M059J (cell line): ENCODE data around the gene MED13L. TPM values are rescaled to one million over a fixed set of nuclear protein-coding genes. Genes with fewer than 3 reads are reported as not detected.
"Not testable (repeated sequence)": the region's sequence is repeated elsewhere in the genome, so short reads cannot be mapped to it uniquely, and the experiment has no call there.

Experiments used
- DNase-seq: peaks from one replicate; pipeline ENCODE4 v3.0.0-alpha.2; 2012; ENCODE audit warnings: low read depth
- total RNA-seq: library from RNA; depleted of rRNA; stranded (reverse); fragments of >200 nt; shearing (Covaris generic); gene quantifications from 2 replicates; pipeline ENCODE4 v1.2.3, GENCODE V29; 2014

MED13L gene
- total RNA-seq, 1 experiment from 2014 or later, result 53.0 TPM

DNA sequence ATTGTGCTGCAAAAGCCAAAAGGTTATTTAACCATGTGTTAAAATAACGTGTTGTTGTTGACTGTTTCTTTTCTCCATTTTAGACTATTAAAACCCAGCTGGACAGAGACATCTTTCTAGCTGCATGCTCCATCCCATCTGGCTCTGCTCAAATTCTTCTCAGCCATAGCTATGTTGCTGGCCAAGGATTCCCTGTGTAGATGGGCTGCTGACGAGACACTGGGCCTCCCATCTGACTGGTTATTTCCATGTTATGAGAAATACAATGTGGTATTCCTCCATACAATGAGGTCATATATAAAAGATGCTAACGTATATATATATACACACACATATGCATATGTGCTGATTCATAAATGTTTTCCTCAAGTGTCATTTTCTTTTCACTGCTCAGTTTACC is 30.1 kb downstream of the MED13L start:
- no peak for DNase-seq

DNA sequence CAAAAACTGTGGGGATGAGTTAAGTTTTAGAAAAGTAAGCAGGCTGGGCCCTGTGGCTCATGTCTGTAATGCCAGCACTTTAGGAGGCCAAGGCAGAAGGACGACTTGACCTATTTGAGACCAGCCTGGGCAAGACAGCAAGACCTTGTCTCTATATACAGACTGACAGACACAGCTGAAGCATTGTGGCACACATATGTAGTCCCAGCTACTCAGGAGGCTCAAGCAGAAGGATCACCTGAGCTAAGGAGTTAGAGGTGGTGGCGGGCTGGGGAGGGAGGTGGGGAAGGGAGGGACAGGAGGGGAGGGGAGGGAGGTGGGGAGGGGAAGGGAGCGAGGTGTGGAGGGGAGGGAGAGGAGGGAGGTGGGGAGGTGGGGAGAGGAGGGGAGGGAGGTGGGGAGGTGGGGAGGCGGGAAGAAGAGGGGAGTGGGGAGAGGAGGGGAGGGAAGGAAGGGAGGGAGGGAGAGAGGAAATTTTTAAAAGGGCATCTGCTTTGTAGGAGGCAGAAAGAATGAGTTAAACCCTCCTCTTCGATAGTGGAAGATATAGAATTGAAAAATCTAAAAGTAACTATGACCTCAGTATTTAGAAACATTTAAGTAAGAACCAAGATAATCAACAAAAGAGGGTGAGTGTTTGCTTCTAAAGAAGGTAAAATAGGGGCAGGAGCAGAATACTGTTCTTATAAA is 30.9 kb downstream of the MED13L start:
- DNase-seq, result no peak

DNA sequence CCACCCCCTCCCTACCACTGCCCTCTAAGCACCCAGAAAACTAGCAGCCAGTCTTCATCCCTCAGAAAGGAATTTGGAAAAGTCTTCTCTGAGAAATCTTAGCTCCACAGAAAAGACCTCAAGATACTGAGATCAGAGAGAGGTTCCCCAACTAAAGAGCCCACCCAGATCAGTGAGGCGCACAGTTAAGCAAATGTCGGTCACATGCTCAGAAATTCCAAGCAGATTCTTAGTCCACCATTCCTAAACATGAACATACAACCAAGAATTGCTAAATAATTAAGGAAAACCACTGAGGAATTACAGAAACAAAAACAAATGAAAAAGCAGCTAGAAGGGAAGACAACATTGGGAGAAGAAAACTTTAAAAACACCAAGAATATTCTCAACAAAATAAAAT is 32.3 kb downstream of the MED13L start:
- no peak for DNase-seq

DNA sequence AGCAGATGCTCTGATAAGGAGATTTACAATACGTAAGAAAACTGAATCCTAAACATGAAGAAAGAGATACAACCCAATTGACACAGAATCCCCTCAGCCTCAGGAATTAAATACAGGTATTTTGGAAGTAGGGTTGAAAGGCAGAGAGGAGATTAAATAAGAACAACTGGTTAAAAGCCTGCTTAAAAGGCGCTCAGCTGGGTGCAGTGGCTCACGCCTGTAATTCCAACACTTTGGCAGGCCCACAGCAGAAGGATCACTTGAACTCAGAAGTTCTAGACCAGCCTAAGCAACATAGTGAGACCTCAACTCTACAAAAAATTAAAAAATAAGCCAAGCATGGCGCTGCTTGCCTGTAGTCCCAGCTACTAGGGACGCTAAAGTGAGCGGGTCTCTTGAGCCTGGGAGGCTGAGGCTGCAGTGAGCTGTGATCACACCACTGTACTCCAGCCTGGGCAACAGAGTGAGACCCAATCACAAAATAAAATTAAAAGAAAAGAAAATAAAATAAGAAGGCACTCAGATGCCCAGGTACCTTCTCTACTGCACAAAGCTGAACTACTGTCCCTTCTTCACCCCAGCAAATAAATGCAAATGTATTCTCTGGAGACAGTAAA is 32.9 kb downstream of the MED13L start:
- DNase-seq, result no peak

DNA sequence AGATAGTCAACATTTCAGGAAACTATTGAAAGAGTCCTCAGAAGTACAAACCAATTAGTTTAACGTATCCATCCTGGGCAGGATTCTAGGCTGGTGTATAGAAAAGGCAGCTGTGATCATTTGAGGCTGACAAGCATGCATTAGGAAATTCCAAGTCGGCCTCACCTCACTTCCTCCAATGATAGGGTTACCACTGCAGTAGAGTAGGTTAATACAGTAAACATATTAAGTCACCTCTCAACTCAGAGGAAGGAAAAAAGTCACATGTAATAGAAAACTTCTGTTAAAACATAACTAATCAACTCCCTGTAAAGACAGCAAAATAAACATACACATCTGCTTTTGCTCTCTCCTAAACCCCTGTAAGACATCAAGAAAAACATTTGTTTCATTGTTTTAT is 33.5 kb downstream of the MED13L start:
- DNase-seq, result peak; percentile 15

DNA sequence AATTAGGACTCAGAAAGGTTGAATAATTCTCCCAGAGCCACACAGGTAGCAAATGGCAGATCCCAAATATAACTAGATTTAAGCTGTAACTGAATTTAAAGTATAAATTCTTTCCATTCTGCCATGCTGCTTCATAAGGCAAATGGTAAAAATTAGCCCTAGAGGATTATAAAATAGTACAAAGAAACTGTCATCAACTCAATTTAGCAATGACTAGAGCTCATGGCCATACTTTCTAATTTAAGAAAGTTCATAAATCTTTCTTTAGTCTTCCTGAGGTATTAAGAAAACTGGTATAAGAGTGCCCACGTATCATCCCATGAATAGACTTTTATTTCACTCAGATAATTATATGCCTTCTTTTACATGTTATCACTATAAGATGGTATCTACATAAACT is 34.8 kb downstream of the MED13L start:
- no peak for DNase-seq

DNA sequence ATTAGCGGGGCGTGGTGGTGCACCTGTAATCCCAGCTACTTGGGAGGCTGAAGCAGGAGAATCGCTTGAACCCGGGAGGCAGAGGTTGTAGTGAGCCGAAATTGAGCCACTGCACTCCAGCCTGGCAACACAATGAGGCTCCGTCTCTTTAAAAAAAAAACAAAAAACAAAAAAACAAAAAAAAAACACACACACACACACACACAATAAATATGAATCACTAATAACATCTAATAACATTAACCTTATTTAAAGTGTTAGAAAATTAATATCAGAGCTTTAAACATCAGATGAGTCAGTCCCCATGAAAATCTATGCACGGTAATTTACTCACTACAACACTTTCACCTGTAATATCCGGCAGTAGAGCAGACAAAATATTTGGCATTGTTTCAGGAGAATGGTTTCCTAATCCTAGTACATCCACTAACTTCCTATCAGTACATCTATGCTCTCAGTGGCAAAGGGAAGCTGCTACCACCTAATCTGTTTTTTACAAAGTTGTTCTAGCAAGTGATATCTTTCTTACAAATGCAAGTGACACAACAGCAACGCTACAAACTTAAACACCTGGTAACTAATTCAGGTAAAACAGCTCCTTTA is 36.2 kb downstream of the MED13L start:
- DNase-seq, result peak; percentile 21

DNA sequence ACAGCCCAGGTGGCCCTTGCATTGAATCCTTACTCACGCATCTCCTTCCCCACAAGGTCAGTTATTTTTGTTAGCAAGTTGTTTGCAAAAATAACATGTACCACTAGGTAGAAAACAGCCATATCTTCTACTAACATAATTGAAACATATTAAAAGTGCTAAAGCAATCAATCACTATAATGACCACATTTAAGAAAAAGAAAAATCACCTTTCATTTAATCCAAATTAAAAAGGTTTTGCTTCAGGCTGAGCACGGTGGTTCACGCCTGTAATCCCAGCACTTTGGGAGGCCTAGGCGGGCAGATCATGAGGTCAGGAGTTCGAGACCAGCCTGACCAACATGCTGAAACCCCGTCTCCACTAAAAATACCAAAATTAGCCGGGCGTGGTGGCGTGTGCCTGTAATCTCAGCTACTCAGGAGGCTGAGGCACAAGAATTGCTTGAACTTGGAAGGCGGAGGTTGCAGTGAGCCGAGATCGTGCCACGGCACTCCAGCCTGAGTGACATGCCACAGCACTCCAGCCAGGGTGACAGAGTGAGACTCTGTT is 38.8 kb downstream of the MED13L start:
- DNase-seq, result not testable (repeated sequence)

DNA sequence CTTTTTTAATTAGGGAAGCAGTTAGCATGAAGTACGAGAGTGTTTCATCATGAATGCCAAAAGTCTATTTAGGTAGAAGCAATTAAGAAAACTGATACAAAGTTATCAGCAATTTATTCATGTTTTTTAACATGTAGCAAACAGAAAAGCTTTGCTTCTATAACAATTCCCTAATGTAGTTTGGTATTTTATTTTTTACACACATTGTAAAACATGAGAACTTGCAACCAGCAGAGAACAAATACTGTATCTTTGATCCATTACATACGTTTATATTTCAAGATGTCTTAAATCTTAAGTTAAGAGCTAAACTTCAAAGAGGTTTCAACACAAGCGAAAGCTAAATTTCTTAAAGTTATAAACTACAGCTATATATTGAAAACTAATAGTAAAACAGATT is 39.3 kb downstream of the MED13L start:
- no peak for DNase-seq

DNA sequence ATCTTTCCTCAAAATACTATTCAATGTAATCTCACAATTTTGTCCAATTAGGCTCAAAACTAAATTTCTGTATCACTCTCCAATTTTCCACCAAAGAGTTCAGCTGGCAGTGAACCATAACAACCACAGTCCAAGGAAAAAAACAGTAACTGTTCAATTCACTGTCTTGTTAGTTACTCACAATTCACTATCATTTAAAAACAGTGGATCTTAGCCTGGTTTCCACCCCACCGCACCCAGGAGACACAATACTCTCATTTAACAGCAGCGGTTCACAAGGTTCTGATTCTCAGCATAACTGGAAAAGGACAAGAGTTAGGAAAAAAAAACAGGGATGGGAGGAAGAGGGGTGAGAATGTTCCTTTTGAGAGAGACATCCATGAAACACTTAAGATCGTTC is 40.5 kb downstream of the MED13L start:
- peak; percentile 28 for DNase-seq

DNA sequence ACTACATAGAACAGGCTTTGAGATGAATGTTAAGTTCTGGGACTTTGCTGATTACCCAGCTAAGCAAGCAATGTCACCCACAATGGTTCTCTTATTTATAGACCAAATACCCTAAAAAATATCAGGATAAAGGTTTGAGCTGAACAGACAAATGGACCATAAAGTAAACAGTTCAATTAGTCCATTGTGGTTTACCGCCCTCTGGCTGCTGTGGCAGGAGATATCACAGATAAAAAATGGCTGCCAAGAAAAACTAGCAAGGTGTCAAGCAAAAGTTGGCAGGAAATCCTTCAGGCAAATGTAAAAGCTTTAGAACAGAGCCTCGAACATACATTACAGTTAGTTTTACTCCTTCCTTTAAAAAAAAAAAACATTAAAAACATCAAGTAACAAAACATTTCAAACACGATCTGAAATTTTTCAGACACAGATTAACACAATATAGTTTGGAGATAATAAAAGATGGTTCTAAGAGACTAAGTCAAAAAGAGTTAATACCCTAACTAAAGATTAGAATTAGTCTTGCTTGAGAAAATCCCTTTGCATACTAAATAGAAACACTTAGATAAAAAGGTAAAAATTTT is 41.3 kb downstream of the MED13L start:
- DNase-seq, result peak; percentile 67

DNA sequence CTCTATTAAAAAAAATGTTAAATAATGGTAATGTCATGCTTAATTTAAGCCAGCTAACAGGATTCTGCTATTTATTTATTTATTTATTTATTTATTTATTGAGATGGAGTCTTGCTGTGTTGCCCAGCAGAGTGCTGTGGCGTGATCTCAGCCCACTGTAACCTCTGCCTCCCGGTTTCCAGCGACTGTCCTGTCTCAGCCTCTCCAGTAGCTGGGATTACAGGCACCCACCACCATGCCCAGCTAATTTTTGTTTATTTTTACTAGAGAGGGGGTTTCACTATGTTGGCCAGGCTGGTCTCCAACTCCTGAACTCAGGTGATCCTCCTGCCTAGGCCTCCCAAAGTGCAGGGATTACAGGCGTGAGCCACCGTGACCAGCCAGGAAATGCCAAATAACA is 43.3 kb downstream of the MED13L start:
- not testable (repeated sequence) for DNase-seq

DNA sequence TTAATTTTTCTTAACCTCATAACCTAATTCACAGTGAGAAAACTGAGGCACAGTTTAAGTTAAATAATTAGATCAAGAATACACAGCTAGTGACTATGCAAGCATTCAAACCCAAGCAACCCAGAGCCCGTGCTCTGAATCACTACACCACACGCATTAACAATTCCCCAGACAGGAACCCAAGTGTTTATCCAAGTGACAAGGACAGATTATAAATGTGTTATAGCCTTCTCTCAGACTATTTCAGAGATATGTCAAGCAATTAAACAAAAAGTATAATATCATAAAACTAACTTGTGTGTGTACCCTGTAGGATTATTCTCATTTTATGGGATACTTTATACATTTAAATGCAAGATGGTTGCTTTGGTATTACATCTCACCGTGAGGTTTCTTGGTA is 43.8 kb downstream of the MED13L start:
- DNase-seq, result peak; percentile 27

DNA sequence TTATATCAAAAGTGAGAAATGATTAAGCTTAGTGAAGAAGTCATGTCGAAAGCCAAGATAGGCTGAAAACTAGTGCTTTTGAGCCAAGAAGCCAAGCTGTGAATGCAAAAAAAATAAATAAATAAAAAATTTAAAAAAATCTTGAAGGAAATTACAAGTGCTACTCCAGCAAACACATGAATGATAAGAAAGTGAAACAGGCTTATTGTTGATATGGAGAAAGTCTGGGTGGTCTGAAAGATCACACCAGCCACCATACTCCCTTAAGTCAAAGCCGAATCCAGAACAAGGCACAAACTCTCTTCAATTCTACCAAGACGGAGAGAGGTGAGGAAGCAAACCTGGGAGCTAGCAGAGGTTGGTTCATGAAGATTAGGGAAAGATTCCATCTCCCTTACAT is 49.7 kb downstream of the MED13L start:
- DNase-seq, result no peak

DNA sequence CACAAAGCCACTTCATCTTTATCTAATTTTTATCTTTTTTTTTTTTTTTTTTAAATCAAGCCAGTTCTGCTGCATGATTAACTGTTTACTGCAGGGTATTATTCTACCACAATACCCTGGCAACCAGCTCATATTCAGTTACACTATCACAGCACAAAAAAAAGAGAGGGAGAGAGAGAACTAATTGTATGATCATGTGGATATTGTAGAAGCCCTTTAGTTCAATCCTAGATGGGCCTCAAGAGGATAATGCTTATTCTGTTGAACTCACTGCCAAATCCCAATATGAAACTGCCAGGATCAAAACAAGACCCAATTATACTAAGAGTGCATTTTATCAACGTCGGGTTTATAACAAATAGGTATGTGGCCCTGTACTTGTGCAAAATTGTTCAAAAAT is 51.5 kb downstream of the MED13L start:
- no peak for DNase-seq

DNA sequence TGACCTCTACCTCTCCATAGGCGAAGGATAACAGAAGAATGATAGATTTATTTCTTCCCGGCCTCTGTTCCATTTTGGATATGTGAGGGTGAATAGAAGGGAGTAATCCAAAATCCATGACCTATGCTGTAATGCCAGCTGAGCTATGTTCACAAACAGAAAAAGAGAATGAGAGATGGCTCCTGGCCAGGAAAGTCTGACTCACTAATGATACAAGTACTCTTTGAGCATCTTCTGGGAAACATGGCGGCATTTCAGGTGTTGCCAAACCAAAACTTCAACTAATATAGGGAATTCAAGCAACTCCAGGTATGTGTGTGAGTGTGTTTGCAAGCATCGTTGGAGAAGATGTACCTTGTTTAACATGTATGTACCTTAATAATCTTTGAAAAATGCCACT is 55.1 kb downstream of the MED13L start:
- peak; percentile 93 for DNase-seq

DNA sequence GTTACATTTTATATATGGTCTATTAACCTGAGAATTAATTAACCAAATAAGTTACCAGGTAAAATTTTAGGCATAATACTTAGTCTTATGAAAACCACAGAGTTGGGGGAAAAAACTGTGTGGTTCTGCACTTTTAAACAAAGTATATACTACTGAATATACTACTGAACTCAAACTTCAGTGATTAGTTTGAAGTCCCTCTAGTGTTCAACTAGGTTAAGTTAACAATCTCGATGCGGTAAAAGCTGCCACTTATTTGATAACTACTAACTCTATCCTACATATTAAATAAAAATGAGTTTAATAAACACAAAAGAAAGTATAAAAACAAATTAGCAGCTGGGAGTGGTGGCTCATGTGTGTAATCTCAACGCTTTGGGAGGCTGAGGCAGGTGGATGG is 56.7 kb downstream of the MED13L start:
- DNase-seq, result no peak

DNA sequence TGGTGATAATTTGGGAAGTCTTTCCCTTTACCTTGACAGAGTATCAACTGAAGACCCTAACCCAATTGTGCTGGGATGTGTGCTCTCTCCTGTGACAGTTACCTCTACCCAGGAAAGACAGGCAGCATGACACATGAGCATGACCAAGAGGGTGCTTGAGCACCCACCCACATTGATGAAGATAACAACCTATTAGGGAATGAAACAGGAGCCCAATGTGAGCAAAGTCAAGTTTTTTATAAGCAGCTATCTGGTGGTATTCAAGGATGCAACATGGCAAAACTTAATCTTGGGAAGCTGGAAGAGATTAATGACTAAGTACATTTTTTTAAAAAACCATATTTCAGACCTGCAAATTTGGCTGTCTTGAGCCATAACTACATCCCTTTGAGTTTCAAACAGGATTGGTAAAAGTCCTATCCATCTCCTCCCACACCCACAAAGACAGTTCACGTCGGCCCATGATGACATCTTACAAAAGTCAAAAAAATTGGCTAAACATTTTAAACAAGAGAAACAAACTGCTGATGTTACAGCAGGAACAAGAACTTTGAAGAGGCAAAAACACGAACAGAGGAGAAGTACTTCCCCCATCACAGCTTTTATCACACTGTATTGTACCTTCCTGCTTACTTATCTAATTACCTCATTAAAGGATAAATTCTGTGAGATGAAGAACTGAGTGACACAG is 60.3 kb downstream of the MED13L start:
- no peak for DNase-seq

DNA sequence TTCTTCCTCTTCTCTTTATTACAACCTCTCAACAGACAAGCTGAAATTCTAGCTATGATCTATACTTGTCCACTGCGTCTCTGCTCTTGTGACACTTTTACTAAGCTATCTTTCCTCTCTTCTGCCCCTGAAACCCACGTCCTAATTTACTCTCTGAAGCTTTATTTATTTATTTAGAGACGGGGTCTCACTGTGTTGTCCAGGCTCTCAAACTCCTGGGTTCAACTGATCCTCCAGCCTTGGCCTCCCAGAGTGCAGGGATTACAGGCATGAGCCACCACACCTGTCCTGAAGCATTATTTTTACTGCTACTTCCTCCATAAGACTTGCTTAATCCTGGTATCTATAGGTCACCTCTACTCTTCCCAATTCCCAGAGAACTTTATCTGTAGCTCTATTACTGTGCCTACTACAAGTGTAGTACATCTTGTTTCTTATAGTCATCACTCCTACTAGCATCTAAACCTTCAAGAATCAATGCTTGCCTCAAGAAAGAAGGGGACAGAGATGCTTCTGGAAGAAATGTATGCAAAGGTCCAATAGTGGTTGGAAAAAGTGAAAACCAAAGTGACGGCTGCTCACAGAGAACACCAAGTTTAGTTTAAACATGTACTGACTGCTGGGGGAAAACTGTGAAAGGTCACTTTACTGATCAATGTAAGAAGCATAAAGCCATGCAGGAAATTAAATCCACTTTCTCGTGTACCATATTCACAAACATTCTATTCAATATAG is 61.3 kb downstream of the MED13L start:
- no peak for DNase-seq

DNA sequence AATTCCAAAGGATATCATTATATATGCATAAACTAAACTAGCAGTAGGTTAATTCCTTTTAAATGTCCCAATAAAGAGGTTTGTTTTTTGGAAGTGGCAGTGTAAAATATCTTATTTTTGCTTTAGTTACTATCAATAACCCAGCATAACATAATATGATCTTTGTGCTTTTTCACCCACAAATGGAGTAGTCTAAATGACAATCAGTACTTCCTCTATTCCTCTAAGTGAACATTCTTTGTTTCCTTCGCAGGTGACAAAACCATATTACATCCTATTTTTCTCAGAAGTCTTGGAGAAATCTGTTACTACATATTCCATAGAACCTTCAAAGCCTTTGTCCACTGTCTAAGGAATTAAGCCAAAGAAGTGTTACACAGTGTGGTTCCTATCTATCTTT is 62.5 kb downstream of the MED13L start:
- no peak for DNase-seq

DNA sequence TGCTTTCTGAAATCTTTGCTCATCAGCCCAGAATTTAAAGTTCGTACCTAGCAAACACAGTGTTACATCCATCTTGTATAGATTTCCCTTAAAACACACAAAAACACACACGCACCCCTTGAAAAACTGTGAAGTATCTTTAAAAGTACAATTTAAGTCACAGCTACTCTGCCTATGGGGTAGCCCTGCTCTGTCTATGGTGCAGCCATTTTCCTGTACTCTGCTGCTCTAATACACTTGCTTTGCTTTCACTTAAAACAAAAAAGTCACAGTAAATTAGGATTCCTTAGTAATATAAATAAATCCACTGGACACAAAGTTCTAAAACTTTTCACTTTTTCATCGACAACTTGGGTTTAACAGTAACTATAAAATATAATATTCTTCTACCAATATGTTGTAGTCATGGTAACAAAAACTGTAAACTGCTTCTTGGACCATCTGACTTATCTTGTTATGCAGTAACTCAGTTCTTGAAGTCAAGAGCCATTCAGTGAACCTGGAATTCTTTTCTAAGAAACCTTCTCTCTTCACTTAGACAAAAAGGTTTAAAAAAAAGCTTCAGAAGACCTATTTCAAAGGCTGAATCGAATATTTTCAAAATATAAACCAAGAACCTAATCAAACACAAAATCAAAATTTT is 63.5 kb downstream of the MED13L start:
- DNase-seq, result no peak
